ENCODE data around the gene KCNJ8.
"Not testable (repeated sequence)": the region's sequence is repeated elsewhere in the genome, so short reads cannot be mapped to it uniquely, and the experiment has no call there.

KCNJ8 gene

DNA sequence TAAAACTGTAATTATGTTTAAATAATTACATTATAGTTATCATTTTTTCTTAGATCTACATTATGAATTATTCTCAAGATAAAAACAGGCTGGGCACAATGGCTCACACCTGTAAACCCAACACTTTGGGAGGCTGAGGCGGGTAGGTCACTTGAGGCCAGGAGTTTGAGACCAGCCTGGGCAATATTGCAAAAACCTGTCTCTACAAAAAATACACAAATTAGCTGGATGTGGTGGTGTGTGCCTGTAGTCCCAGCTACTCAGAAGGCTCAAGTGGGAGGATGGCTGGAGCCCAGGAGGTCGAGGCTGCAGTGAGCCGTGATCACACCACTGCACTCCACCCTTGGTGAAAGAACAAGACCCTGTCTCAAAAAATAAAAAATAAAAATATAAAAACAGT, 40.3 kb upstream of the KCNJ8 start:
- DNase-seq (ENCODE audit: low read depth): no peak
- no peak overlapping the region for H3K4me3 ChIP-seq (ENCODE audit: low read depth, low read length)
- TF ChIP-seq, protein P1, sequence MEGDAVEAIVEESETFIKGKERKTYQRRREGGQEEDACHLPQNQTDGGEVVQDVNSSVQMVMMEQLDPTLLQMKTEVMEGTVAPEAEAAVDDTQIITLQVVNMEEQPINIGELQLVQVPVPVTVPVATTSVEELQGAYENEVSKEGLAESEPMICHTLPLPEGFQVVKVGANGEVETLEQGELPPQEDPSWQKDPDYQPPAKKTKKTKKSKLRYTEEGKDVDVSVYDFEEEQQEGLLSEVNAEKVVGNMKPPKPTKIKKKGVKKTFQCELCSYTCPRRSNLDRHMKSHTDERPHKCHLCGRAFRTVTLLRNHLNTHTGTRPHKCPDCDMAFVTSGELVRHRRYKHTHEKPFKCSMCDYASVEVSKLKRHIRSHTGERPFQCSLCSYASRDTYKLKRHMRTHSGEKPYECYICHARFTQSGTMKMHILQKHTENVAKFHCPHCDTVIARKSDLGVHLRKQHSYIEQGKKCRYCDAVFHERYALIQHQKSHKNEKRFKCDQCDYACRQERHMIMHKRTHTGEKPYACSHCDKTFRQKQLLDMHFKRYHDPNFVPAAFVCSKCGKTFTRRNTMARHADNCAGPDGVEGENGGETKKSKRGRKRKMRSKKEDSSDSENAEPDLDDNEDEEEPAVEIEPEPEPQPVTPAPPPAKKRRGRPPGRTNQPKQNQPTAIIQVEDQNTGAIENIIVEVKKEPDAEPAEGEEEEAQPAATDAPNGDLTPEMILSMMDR (IDR thresholded peaks at IDR 0.05; ENCODE audit: control insufficient read depth, extremely low read depth, insufficient read depth): no peak

- DNase-seq (ENCODE audit: low read depth): no peak
- H3K4me3 ChIP-seq (ENCODE audit: low read depth, low read length): no peak overlapping the region
- TF ChIP-seq, protein P1 (IDR thresholded peaks at IDR 0.05; ENCODE audit: control insufficient read depth, extremely low read depth, insufficient read depth): no peak
Measured at GRCh38 chr12:21814327-21814726, 39.8 kb upstream of the KCNJ8 start.

- DNase-seq (ENCODE audit: low read depth): no peak
- TF ChIP-seq, protein P1 (IDR thresholded peaks at IDR 0.05; ENCODE audit: control insufficient read depth, extremely low read depth, insufficient read depth): no peak
- no peak overlapping the region for H3K4me3 ChIP-seq (ENCODE audit: low read depth, low read length)
Measured at GRCh38 chr12:21813751-21814150, 39.2 kb upstream of the KCNJ8 start.

DNA sequence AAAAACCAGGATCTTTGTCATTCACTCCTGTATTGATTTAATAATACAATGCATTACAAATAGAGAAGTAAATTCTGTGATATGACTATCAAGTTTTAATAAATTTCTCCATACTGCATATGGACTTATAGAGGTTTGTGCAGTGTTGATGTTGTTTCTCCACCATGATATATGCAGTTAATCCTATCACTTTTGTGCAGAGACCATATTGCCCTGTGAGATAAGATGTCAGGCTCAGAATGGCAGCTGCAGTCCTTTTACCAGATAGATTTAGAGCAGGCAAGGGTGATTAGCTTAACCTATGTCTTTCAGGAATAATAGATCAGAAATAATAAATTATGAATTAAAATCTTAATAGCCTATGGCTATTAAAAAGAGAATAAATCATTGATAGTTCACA, 38.6 kb upstream of the KCNJ8 start:
- TF ChIP-seq, protein P1 (IDR thresholded peaks at IDR 0.05; ENCODE audit: control insufficient read depth, extremely low read depth, insufficient read depth): no peak
- H3K4me3 ChIP-seq (ENCODE audit: low read depth, low read length): no peak overlapping the region
- no peak for DNase-seq (ENCODE audit: low read depth)

DNA sequence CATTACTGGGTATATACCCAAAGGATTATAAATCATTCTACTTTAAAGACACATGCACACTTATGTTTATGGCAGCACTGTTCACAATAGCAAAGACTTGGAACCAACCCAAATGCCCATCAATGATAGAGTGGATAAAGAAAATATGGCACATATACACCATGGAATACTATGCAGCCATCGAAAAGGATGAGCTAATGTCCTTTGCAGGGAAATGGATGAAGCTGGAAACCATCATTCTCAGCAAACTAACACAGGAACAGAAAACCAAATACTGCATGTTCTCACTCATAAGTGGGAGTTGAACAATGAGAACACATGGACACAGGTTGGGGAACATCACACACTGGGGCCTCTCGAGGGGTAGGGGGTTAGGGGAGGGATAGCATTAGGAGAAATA, 37.8 kb upstream of the KCNJ8 start:
- H3K4me3 ChIP-seq (ENCODE audit: low read depth, low read length); DNase-seq (ENCODE audit: low read depth): not testable (repeated sequence)

DNA sequence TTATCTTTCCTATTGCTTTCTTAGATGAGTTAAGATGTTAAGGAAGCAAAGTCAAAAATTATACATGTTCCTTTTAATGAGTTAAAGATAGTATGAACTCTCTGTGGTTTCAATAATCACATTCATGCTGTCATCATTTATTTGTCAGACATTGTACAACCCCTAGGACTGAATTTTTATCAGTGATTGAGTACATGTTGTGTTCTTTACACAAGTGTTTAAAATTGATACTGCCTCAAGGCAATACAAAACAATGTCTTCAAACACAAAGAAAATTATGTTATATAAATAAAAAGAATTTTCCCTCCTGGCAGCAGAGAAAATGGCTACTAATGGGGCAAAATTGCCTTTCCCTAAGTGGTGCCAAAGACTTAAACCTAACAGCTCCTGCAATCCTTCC, 34.6 kb upstream of the KCNJ8 start:
- no peak for DNase-seq (ENCODE audit: low read depth)
- no peak overlapping the region for H3K4me3 ChIP-seq (ENCODE audit: low read depth, low read length)
- TF ChIP-seq, protein P1 (IDR thresholded peaks at IDR 0.05; ENCODE audit: control insufficient read depth, extremely low read depth, insufficient read depth): no peak

GRCh38 chr12:21806255-21806654, 31.7 kb upstream of the KCNJ8 start:
- no peak for DNase-seq (ENCODE audit: low read depth)
- TF ChIP-seq, protein P1 (IDR thresholded peaks at IDR 0.05; ENCODE audit: control insufficient read depth, extremely low read depth, insufficient read depth): no peak
- H3K4me3 ChIP-seq (ENCODE audit: low read depth, low read length): no peak overlapping the region
